H9 (cell line): ENCODE measurements around the gene PRDM5. TPM values are rescaled to one million over a fixed set of nuclear protein-coding genes. Genes with fewer than 3 reads are reported as not detected.

Experiments used
- DNase-seq: peaks from one replicate; pipeline ENCODE4 v3.0.0-alpha.2; 2017
- H2AFZ ChIP-seq: one replicate; pipeline ENCODE4 v1.6.1; 2013; ENCODE audit warnings: mild to moderate bottlenecking, low read length, control low read depth, moderate library complexity
- H2AK5ac ChIP-seq: 2 replicates; pipeline ENCODE4 v1.6.1; 2013; ENCODE audit warnings: low read length, control low read depth, mixed read lengths; ENCODE audit not compliant: insufficient read length
- H2BK120ac ChIP-seq: one replicate; pipeline ENCODE4 v1.6.1; 2013; ENCODE audit warnings: low read depth, mild to moderate bottlenecking, low read length, control low read depth, inconsistent platforms; ENCODE audit not compliant: poor library complexity, severe bottlenecking
- H2BK12ac ChIP-seq: 2 replicates; pipeline ENCODE4 v1.6.1; 2013; ENCODE audit warnings: low read length, control low read depth, mixed read lengths, low read depth; ENCODE audit not compliant: insufficient read length
- H2BK15ac ChIP-seq: 2 replicates; pipeline ENCODE4 v1.6.1; 2013; ENCODE audit warnings: low read depth, low read length, control low read depth
- H2BK20ac ChIP-seq: one replicate; pipeline ENCODE4 v1.6.1; 2013; ENCODE audit warnings: low read depth, mild to moderate bottlenecking, low read length, control low read depth, inconsistent platforms; ENCODE audit not compliant: poor library complexity, severe bottlenecking
- H2BK5ac ChIP-seq: 2 replicates; pipeline ENCODE4 v1.6.1; 2013; ENCODE audit warnings: low read length, control low read depth, mixed read lengths; ENCODE audit not compliant: insufficient read length
- H3K14ac ChIP-seq: 2 replicates; pipeline ENCODE4 v1.6.1; 2013; ENCODE audit warnings: low read length, control low read depth; ENCODE audit not compliant: insufficient read depth
- H3K18ac ChIP-seq: 2 replicates; pipeline ENCODE4 v1.6.1; 2013; ENCODE audit warnings: low read depth, mild to moderate bottlenecking, mixed read lengths, low read length, control low read depth; ENCODE audit not compliant: insufficient read length
- H3K23ac ChIP-seq: 2 replicates; pipeline ENCODE4 v1.6.1; 2013; ENCODE audit warnings: low read length, control low read depth, mixed read lengths, low read depth; ENCODE audit not compliant: insufficient read length
- H3K23me2 ChIP-seq: 2 replicates; pipeline ENCODE4 v1.6.1; 2013; ENCODE audit warnings: low read depth, mild to moderate bottlenecking, mixed read lengths, low read length, control low read depth; ENCODE audit not compliant: insufficient read length, poor library complexity, severe bottlenecking
- H3K27ac ChIP-seq: 2 replicates; pipeline ENCODE4 v1.5.1; 2013; ENCODE audit warnings: low read length, control low read depth, mixed read lengths, low read depth; ENCODE audit not compliant: insufficient read length
- H3K27me3 ChIP-seq: 2 replicates; pipeline ENCODE4 v1.6.1; 2013; ENCODE audit warnings: low read length, control low read depth, inconsistent platforms; ENCODE audit not compliant: insufficient read depth
- H3K4ac ChIP-seq: 2 replicates; pipeline ENCODE4 v1.6.1; 2013; ENCODE audit warnings: low read depth, mild to moderate bottlenecking, control low read depth, inconsistent platforms, low read length, moderate library complexity
- H3K4me1 ChIP-seq: 2 replicates; pipeline ENCODE4 v1.6.1; 2013; ENCODE audit warnings: low read length, control low read depth, inconsistent platforms; ENCODE audit not compliant: insufficient read depth
- H3K4me2 ChIP-seq: 2 replicates; pipeline ENCODE4 v1.6.1; 2013; ENCODE audit warnings: low read length, control low read depth, mixed read lengths; ENCODE audit not compliant: insufficient read length, insufficient read depth
- H3K56ac ChIP-seq: 2 replicates; pipeline ENCODE4 v1.6.1; 2013; ENCODE audit warnings: low read depth, mild to moderate bottlenecking, mixed read lengths, low read length, control low read depth; ENCODE audit not compliant: insufficient read length
- H3K79me1 ChIP-seq: 2 replicates; pipeline ENCODE4 v1.6.1; 2013; ENCODE audit warnings: low read depth, mild to moderate bottlenecking, moderate library complexity, low read length, control low read depth, inconsistent platforms; ENCODE audit not compliant: insufficient read depth, poor library complexity, severe bottlenecking
- H3K79me2 ChIP-seq: 2 replicates; pipeline ENCODE4 v1.6.1; 2013; ENCODE audit warnings: low read length, control low read depth, inconsistent platforms; ENCODE audit not compliant: insufficient read depth
- H3K9ac ChIP-seq: 2 replicates; pipeline ENCODE4 v1.6.1; 2013; ENCODE audit warnings: low read length, control low read depth, mixed read lengths; ENCODE audit not compliant: insufficient read length; ENCODE audit errors: extremely low read depth
- H3K9me3 ChIP-seq: one replicate; pipeline ENCODE4 v1.6.1; 2013; ENCODE audit warnings: low read depth, low read length, inconsistent platforms; ENCODE audit not compliant: control insufficient read depth
- H3T11ph ChIP-seq: one replicate; pipeline ENCODE4 v1.6.1; 2013; ENCODE audit warnings: mild to moderate bottlenecking, low read length, control low read depth, inconsistent platforms
- H4K20me1 ChIP-seq: one replicate; pipeline ENCODE4 v1.6.1; 2013; ENCODE audit not compliant: control insufficient read depth, insufficient read length, insufficient read depth
- H4K5ac ChIP-seq: 2 replicates; pipeline ENCODE4 v1.6.1; 2013; ENCODE audit warnings: low read depth, mild to moderate bottlenecking, mixed read lengths, low read length, control low read depth; ENCODE audit not compliant: insufficient read length
- H4K8ac ChIP-seq: replicated peaks from 2 replicates; pipeline ENCODE4 v1.6.1; 2013; ENCODE audit warnings: low read length, control low read depth, mixed read lengths, low read depth; ENCODE audit not compliant: insufficient read length
- H4K91ac ChIP-seq: 2 replicates; pipeline ENCODE4 v1.6.1; 2013; ENCODE audit warnings: low read depth, mild to moderate bottlenecking, moderate library complexity, mixed read lengths, low read length, control low read depth; ENCODE audit not compliant: insufficient read length
- H3K27ac Mint-ChIP-seq, 3 experiments: 2 replicates in 2 of 3; 3 replicates in 1 of 3; pipeline ENCODE4 v1.8.0; 2020 to 2021; ENCODE audit warnings: mixed read lengths in 3 of 3, mild to moderate bottlenecking in 1 of 3, moderate library complexity in 1 of 3
- H3K27me3 Mint-ChIP-seq: 2 replicates; pipeline ENCODE4 v1.8.0; 2021; ENCODE audit warnings: low read depth, mild to moderate bottlenecking, moderate library complexity, mixed read lengths
- H3K36me3 Mint-ChIP-seq, 3 experiments: 2 replicates in 2 of 3; 3 replicates in 1 of 3; pipeline ENCODE4 v1.8.0; 2020 to 2021; ENCODE audit warnings: low read depth in 3 of 3, mixed read lengths in 3 of 3; ENCODE audit not compliant: insufficient read depth in 1 of 3
- H3K4me1 Mint-ChIP-seq, 2 experiments: 2 replicates each; pipeline ENCODE4 v1.8.0; 2020; ENCODE audit warnings: mixed read lengths in 2 of 2
- H3K4me3 Mint-ChIP-seq, 2 experiments: 2 replicates in 1 of 2; 3 replicates in 1 of 2; pipeline ENCODE4 v1.8.0; 2020 to 2021; ENCODE audit warnings: mild to moderate bottlenecking in 2 of 2, mixed read lengths in 2 of 2, moderate library complexity in 1 of 2
- H3K9me3 Mint-ChIP-seq, 2 experiments: 2 replicates in 1 of 2; 3 replicates in 1 of 2; pipeline ENCODE4 v1.8.0; 2020; ENCODE audit warnings: mild to moderate bottlenecking in 2 of 2, mixed read lengths in 2 of 2, moderate library complexity in 1 of 2
- CTCF ChIP-seq: fragments of 200-600 bp; sonication (generic); conservative IDR thresholded peaks from 3 replicates; pipeline ENCODE4 v1.8.0; 2021; ENCODE audit warnings: antibody characterized with exemption, mild to moderate bottlenecking
- WGBS: extraction: QIAGEN DNeasy Blood & Tissue Kit; methylation state at CpG from one replicate; pipeline ENCODE4 v1.1.7; 2013; ENCODE audit warnings: missing lambda C conversion rate, low lambda C conversion rate, mixed read lengths; ENCODE audit not compliant: insufficient read length; ENCODE audit errors: extremely low coverage; 5-methylcytosine and 5-hydroxymethylcytosine counted together
- total RNA-seq: library from RNA; stranded (reverse); gene quantifications from 2 replicates; pipeline ENCODE4 v1.2.1, GENCODE V29; 2021

The PRDM5 gene
- total RNA-seq, 1 experiment from 2014 or later = 21.7 TPM

GRCh38 chr4:120874792-120875774 is 47.4 kb downstream of the PRDM5 start:
- Histone ChIP-seq H3K79me2 (no peaks in the 10 kb centered on the region), H2AFZ (no peak overlapping the region), H2AK5ac (no peak overlapping the region), H3K79me1 (no peaks in the 10 kb centered on the region), H3K4ac (no peak overlapping the region), H2BK20ac (no peak overlapping the region), H2BK15ac (no peak overlapping the region), H2BK12ac (no peak overlapping the region), H3K4me2 (no peak overlapping the region), H3K18ac (no peak overlapping the region), H3K14ac (no peak overlapping the region), H4K8ac (no peak overlapping the region), H2BK5ac (no peak overlapping the region), H3K4me1 (no peaks in the 10 kb centered on the region; the same call in 1 of the 2 replicates), H3K23ac (no peak overlapping the region), H3K27me3 (no peaks in the 10 kb centered on the region), H3T11ph (no peak overlapping the region), H3K56ac (no peak overlapping the region), H4K91ac (no peak overlapping the region), H2BK120ac (no peak overlapping the region), H3K23me2 (no peaks in the 10 kb centered on the region), H4K20me1 (no peaks in the 10 kb centered on the region), H3K9ac (no peak overlapping the region), H4K5ac (no peak overlapping the region), H3K9me3 (no peaks in the 10 kb centered on the region), H3K27ac (no peak overlapping the region)
- Mint-ChIP-seq H3K4me3 (no peak overlapping the region), H3K4me1 (peaks cover 15 to 20% of the 10 kb centered on the region in 2 experiments), H3K27ac (peak overlapping the region; percentile 8 to 37 (median 19); a peak in 3 of 7 replicates), H3K27me3 (no peaks in the 10 kb centered on the region), H3K36me3 (peaks cover 7 to 12% (median 8%) of the 10 kb centered on the region in 3 experiments; a peak in 6 of 7 replicates), H3K9me3 (peaks cover 2 to 4% of the 10 kb centered on the region in 2 experiments; a peak in 2 of 5 replicates)
- no peak for TF ChIP-seq CTCF
- no CpG with 5 or more reads among the region's 4 CpGs for WGBS
- DNase-seq = peak; percentile 30
